Sciatic nerve (tissue), 2 donors: ENCODE measurements around the gene PDIA5. TPM values are rescaled to one million over a fixed set of nuclear protein-coding genes. Genes with fewer than 3 reads are reported as not detected.
A peak's percentile ranks its signal among the peaks of the same experiment; 100 is the strongest.

Source experiments
- ATAC-seq: fragments of 200-7000 bp; cut with Tn5 transposase; one replicate; pipeline ENCODE4 v1.9.1; 2020; ENCODE audit warnings: mild to moderate bottlenecking, moderate library complexity
- DNase-seq: peaks from one replicate; pipeline ENCODE4 v3.0.0-alpha.2; 2020; ENCODE audit warnings: low spot score
- intact Hi-C: fragments of 100-400 bp; cut with DNase I; formaldehyde crosslinking; loops from one replicate; pipeline ENCODE4 v1.14.2; 2022
- total RNA-seq: library from RNA; stranded (reverse); fragmentation: NEBNext Ultra II Directional; extraction: Animal tissue kit (Norgen Biotek cat#: 25700); gene quantifications from one replicate; pipeline ENCODE4 v1.2.1, GENCODE V29; 2021
- donor health status: DM: no; HTN: no; CAD: no.
- donor health status: DM: no; HTN: no; CAD: no.

PDIA5 gene
- 27.8 TPM for total RNA-seq

DNA sequence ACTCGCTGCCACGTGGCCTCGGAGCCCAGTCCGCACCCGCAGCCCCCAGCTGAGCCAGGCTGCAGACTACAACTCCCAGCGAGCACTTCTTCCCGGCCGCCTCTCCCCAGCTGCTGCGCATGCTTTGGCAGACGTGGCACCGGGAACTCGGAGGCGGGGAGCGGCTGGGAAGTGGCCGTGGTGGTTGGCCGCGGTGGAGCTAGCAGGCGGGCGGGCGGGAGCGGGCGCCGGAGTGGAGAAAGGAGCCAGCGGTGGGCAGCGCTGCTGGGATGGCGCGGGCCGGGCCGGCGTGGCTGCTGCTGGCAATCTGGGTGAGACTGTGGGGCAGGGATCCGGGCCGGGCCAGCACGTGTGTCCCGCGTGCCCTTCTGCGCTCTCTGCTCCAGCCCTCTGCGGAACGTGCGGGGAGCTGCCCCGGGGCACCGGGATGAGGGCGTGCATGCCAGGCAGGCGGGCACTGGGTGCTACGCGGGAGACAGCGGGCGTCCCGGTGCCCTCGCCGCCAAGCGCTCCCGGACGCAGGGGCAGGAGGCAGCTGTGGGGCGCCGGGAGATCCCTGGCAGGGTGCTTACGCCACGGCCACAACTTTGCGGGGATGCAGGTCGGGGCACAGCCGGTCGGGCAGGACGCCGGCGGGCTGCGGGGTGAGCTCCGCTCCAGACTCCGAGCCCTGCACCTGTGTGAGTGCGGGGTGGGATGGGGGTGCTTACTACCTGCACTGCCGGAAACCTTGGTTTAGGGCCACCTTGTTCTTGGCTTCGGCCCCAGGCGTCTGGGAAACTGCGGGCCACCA lies at the start of gene PDIA5:
PDIA5 (plus strand) TSS at position 130 of the 793 bp plus-strand sequence; CDS start at position 270, 140 bp downstream.
- ATAC-seq, result peak; percentile 97
- intact Hi-C loops, result no loop called here
- peak; percentile 92 for DNase-seq

DNA sequence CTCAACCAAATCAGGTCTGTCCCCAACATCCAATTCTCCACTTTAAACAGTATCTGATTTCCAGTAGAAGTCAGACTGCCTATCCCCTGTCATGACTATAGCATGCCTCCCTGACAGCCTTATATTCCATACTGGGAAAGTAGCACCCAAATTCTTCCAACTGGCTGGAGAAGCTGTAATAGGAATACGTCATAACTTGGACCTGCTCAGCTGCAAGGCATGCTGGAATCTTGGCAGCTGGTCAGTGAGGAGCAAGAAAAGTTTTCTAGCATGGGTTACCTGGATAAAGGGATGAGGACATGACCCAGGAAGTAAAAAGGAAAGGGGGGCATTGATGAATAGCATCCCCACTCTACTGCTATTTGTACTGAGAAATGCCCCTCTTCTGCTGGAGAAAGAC lies 48.1 kb upstream of the PDIA5 start:
- intact Hi-C loops, result no loop called here
- no peak for ATAC-seq
- DNase-seq, result no peak

- no peak for ATAC-seq
- no peak for DNase-seq
- intact Hi-C loops, result no loop called here
Measured at GRCh38 chr3:123019161-123019560, 47.7 kb upstream of the PDIA5 start.

GRCh38 chr3:123019591-123019990 lies 47.2 kb upstream of the PDIA5 start:
- intact Hi-C loops, result no loop called here
- ATAC-seq, result no peak
- no peak for DNase-seq

DNA sequence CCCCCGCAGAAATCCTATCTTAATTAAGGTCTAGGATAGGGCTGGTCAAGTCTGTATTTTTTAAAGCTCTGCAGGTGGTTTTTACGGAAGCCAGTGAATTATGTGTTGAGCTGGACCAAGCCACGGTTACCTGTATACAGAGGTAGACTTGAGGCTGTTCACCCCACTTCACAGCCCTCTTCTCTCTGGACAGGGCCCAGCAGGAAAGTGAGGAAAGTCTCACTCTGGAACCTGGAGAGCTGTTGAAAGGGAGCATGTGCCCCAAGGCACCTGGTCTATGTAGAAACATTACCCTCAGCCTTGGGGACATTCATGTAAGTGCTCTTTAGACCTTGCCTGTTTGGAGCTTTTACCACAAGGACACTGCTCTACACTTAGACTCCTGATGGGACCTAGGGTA lies 46.1 kb upstream of the PDIA5 start:
- DNase-seq (no peak), ATAC-seq (no peak)
- intact Hi-C loops, result no loop called here

GRCh38 chr3:123021388-123021787 lies 45.4 kb upstream of the PDIA5 start:
- ATAC-seq (no peak), DNase-seq (no peak)
- intact Hi-C loops, result no loop called here

DNA sequence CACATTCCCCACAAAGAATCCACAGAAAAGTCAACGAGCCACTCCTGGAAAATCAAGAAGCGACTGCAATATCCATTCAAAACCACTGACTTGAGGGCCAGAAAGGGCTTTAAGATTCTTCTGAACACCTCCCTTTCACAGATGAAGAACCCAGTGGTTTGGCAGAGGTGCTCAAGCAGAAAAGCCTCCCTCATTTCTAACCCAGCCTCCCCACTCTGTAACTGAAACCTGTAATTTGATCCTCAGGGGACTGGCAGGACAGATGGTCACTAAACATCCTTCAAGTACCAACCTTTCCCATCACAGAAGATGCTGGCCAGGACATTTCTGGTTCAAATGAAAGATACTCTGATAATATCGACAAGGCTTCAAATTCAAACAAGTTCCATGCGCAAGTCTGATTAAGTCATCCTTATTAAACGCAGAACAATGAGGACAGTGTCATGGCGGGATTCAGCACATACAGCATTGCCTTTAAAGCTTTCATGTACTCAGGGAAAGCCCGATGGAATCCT lies 44.8 kb upstream of the PDIA5 start:
- DNase-seq (no peak), ATAC-seq (no peak)
- intact Hi-C loops, result no loop called here

GRCh38 chr3:123024056-123024455 lies 42.8 kb upstream of the PDIA5 start:
- intact Hi-C loops, result no loop called here
- ATAC-seq, result no peak
- no peak for DNase-seq

GRCh38 chr3:123025642-123026521 lies 40.9 kb upstream of the PDIA5 start:
- peak; percentile 60 for DNase-seq
- intact Hi-C loops, result loop anchor here (5.0 kb wide), 1 partner anchor 84 kb away; no protein-coding TSS in a partner anchor
- ATAC-seq, result peak; percentile 61

DNA sequence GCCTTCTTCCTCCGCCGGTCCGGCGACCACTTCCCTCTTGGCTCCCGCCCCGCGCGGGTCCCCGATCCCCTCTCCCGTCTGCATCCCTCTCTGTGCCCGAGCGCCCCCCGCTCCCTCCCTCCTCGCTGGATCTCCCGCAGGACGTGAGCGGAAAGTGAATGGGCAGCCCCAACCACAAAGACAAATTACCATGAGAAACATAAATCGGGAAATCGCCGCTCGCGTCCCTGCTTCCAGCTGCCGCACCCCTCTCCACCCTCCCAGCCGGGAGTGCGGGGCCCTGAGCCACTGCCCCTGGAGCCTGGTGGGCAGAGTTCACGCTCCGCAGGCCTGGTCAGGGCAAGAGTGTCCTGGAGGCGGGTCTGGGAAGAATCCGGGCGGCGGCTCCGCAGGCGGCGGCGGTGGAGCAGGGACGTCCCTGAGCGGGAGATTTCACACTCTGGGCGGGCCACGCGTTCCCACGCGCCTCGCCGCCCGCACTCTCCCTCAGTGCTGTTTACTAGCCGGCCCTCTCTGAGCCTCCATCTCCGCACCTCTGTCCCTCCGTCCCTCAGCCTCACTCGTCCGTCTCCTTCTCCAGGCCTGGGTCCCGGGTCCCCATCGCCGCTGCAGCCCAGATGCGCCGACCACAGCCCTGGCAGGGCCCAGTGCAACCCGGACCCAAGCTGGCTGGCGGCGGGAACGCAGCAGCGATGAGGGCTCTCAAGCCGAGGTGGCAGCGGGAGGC lies 40.1 kb upstream of the PDIA5 start:
- DNase-seq (peak; percentile 63), ATAC-seq (peak; percentile 63)
- intact Hi-C loops, result loop anchor here (5.0 kb wide), 1 partner anchor 84 kb away; no protein-coding TSS in a partner anchor

GRCh38 chr3:123027292-123028232 lies 39.3 kb upstream of the PDIA5 start, which contains the start of gene SEMA5B:
TSS of gene SEMA5B (minus strand) at chr3:123027763. CDS start at chr3:122961263, 66,500 bp downstream.
- ATAC-seq, result peak; percentile 71
- intact Hi-C loops, result loop anchor here (5.0 kb wide), 1 partner anchor 85 kb away; no protein-coding TSS in a partner anchor

DNA sequence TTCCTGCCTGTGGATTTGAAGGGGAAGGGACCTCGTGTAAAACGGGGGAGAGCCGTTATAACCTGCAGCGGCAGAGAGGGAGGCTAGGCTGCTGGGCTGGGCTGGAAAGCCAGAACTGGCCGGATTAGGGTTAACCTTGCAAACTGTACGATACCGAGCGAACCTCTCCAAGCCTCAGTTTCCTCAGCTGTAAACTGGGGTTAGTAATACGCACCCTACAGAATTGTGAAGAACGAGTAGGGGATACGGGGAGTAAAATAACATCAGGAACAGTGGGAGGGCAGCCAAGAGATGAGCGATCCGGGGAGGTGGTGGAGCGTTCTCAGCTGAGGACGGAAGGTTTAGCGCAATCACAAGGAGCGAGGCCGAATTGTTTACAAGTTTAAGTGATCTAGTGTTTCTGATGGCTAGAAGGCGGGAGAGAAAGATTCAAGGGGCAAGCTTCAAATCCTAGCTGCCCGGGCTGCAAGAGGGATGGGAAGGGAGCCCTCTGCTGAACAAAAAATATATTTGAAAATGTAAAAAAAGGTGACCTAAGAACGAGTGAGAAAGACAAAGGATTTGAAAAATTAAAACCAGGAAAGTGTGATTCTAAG lies 38.5 kb upstream of the PDIA5 start:
- DNase-seq (peak; percentile 56), ATAC-seq (peak; percentile 80)
- intact Hi-C loops, result loop anchor here (5.0 kb wide), 1 partner anchor 86 kb away; no protein-coding TSS in a partner anchor

More at GRCh38 chr3:123027292-123028232, 39.3 kb upstream of the PDIA5 start, which contains the start of gene SEMA5B:
- peak; percentile 66 for DNase-seq

GRCh38 chr3:123031051-123031450 lies 35.8 kb upstream of the PDIA5 start:
- intact Hi-C loops, result no loop called here
- DNase-seq (no peak), ATAC-seq (no peak)

DNA sequence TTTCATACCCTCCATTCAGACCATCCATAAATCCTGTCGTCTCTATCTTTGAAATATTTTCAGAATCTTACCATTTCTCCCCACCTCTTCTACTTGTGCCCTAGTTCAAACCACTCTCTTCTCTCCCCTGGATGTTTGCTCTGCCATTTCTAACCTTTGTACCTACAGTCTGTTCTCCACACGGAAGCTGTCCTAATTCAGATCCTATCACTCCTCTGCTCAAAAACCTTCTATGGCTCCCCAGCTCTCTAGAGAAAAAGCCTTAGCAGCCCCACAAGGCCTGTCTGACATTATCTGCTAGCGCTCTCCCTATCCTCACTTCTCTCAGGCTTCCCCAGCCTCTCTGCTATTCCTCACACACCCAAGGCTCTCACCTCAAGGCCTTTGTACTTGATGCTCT lies 34.8 kb upstream of the PDIA5 start:
- ATAC-seq (no peak), DNase-seq (no peak)
- intact Hi-C loops, result no loop called here

- ATAC-seq, result no peak
- intact Hi-C loops, result no loop called here
- DNase-seq, result no peak
Measured at GRCh38 chr3:123034120-123034519, 32.7 kb upstream of the PDIA5 start.

- ATAC-seq (no peak), DNase-seq (no peak)
- intact Hi-C loops, result no loop called here
Measured at GRCh38 chr3:123034996-123035395, 31.8 kb upstream of the PDIA5 start.

GRCh38 chr3:123036352-123037014 lies 30.3 kb upstream of the PDIA5 start:
- intact Hi-C loops, result no loop called here
- ATAC-seq (peak; percentile 89), DNase-seq (no peak)
